ENCODE measurements around the gene LSM10.

- TF ChIP-seq POLR2A (IDR thresholded peaks at IDR 0.05), result no peak
- TF ChIP-seq CTCF (IDR thresholded peaks at IDR 0.05 in 4 of 5, conservative IDR thresholded peaks at IDR 0.05 in 1 of 5), result no peak
These were observed 4.0 kb downstream of the LSM10 start for GRCh38 chr1:36393686-36394085.
